HEK293 (cell line): ENCODE measurements around the gene ST6GAL1.

ENCODE experiments used
- CTCF ChIA-PET: fragments of 350-600 bp; formaldehyde crosslinking; extraction: SDS; loops from one replicate; lab custom pipeline; 2021; ENCODE audit warnings: antibody characterized with exemption; lab: Yijun Ruan, JAX
- POLR2A ChIA-PET: fragments of 300-600 bp; formaldehyde crosslinking; extraction: SDS; loops from one replicate; lab custom pipeline; 2020; ENCODE audit warnings: antibody characterized with exemption, inconsistent platforms; lab: Yijun Ruan, JAX
- H3K27ac ChIP-seq: fragments of 200-500 bp; sonication (Bioruptor generic); 2 replicates; pipeline ENCODE4 v1.5.1; 2014; ENCODE audit warnings: low read depth, low read length, control low read depth, inconsistent platforms; ENCODE audit errors: extremely low read depth
- H3K36me3 ChIP-seq, 2 experiments: fragments of 200-500 bp in 1 of 2; sonication (Bioruptor generic) in 1 of 2; 1 replicate in 1 of 2; 2 replicates in 1 of 2; pipeline ENCODE4 v1.5.1; 2014 to 2017; ENCODE audit warnings: inconsistent platforms in 2 of 2, low read length in 2 of 2; ENCODE audit not compliant: control insufficient read depth in 2 of 2, insufficient read depth in 1 of 2
- H3K4me1 ChIP-seq: fragments of 200-500 bp; sonication (Bioruptor generic); 2 replicates; pipeline ENCODE4 v1.5.1; 2014; ENCODE audit warnings: mild to moderate bottlenecking, low read length, inconsistent platforms; ENCODE audit not compliant: control insufficient read depth, insufficient read depth
- H3K4me3 ChIP-seq: 2 replicates; pipeline ENCODE4 v1.5.1; 2011; ENCODE audit warnings: low read depth, mild to moderate bottlenecking, control low read depth, low read length, moderate library complexity
- H3K9me3 ChIP-seq: fragments of 200-500 bp; sonication (Bioruptor generic); 2 replicates; pipeline ENCODE4 v1.5.1; 2014; ENCODE audit warnings: low read depth, low read length, inconsistent platforms; ENCODE audit not compliant: control insufficient read depth, insufficient read depth
- GLIS1 ChIP-seq: fragments of 450-650 bp; formaldehyde crosslinking; IDR thresholded peaks from 2 replicates; pipeline ENCODE4 v1.5.1; 2016; ENCODE audit warnings: missing biosample characterization, missing genetic modification characterization
- KLF8 ChIP-seq: fragments of 450-650 bp; formaldehyde crosslinking; IDR thresholded peaks from 2 replicates; pipeline ENCODE4 v1.5.1; 2016; ENCODE audit warnings: missing biosample characterization, missing genetic modification characterization
- MYNN ChIP-seq: fragments of 450-650 bp; formaldehyde crosslinking; IDR thresholded peaks from 2 replicates; pipeline ENCODE4 v1.5.1; 2016; ENCODE audit warnings: missing biosample characterization, missing genetic modification characterization, borderline replicate concordance
- RBAK ChIP-seq: fragments of 450-650 bp; formaldehyde crosslinking; IDR thresholded peaks from 2 replicates; pipeline ENCODE4 v1.5.1; 2016; ENCODE audit warnings: missing biosample characterization, missing genetic modification characterization
- SALL2 ChIP-seq: fragments of 450-650 bp; formaldehyde crosslinking; IDR thresholded peaks from 2 replicates; pipeline ENCODE4 v1.5.0; 2017; ENCODE audit warnings: missing biosample characterization, mild to moderate bottlenecking, missing genetic modification characterization, borderline replicate concordance
- SCRT2 ChIP-seq: fragments of 450-650 bp; formaldehyde crosslinking; IDR thresholded peaks from 2 replicates; pipeline ENCODE4 v1.5.1; 2016; ENCODE audit warnings: missing biosample characterization, missing genetic modification characterization
- ZBTB49 ChIP-seq: fragments of 450-650 bp; formaldehyde crosslinking; IDR thresholded peaks from 2 replicates; pipeline ENCODE4 v1.5.1; 2016; ENCODE audit warnings: missing biosample characterization, missing genetic modification characterization, low read depth
- ZNF132 ChIP-seq: fragments of 450-650 bp; formaldehyde crosslinking; IDR thresholded peaks from 2 replicates; pipeline ENCODE4 v1.5.1; 2017; ENCODE audit warnings: missing biosample characterization, missing genetic modification characterization, borderline replicate concordance
- ZNF221 ChIP-seq: fragments of 450-650 bp; formaldehyde crosslinking; IDR thresholded peaks from 2 replicates; pipeline ENCODE4 v1.5.1; 2017; ENCODE audit warnings: missing biosample characterization, missing genetic modification characterization, borderline replicate concordance
- ZNF223 ChIP-seq: fragments of 450-650 bp; formaldehyde crosslinking; IDR thresholded peaks from 2 replicates; pipeline ENCODE4 v1.5.1; 2016; ENCODE audit warnings: missing biosample characterization, missing genetic modification characterization
- ZNF239 ChIP-seq: fragments of 450-650 bp; formaldehyde crosslinking; IDR thresholded peaks from 2 replicates; pipeline ENCODE4 v1.5.1; 2016; ENCODE audit warnings: missing biosample characterization, missing genetic modification characterization
- ZNF26 ChIP-seq: fragments of 450-650 bp; formaldehyde crosslinking; IDR thresholded peaks from 2 replicates; pipeline ENCODE4 v1.5.1; 2016; ENCODE audit warnings: missing biosample characterization, missing genetic modification characterization
- ZNF280D ChIP-seq: fragments of 450-650 bp; formaldehyde crosslinking; IDR thresholded peaks from 2 replicates; pipeline ENCODE4 v1.5.1; 2016; ENCODE audit warnings: missing biosample characterization, missing genetic modification characterization
- ZNF623 ChIP-seq: fragments of 450-650 bp; formaldehyde crosslinking; IDR thresholded peaks from 2 replicates; pipeline ENCODE4 v1.5.1; 2016; ENCODE audit warnings: missing biosample characterization, missing genetic modification characterization
- ZNF639 ChIP-seq: fragments of 450-650 bp; formaldehyde crosslinking; IDR thresholded peaks from 2 replicates; pipeline ENCODE4 v1.5.1; 2016; ENCODE audit warnings: missing biosample characterization, missing genetic modification characterization
- ZNF692 ChIP-seq: fragments of 450-650 bp; formaldehyde crosslinking; IDR thresholded peaks from 2 replicates; pipeline ENCODE4 v1.5.1; 2016; ENCODE audit warnings: missing biosample characterization, missing genetic modification characterization
- ZSCAN23 ChIP-seq: fragments of 450-650 bp; formaldehyde crosslinking; IDR thresholded peaks from 2 replicates; pipeline ENCODE4 v1.5.1; 2016; ENCODE audit warnings: missing biosample characterization, missing genetic modification characterization
- ZSCAN4 ChIP-seq: fragments of 450-650 bp; formaldehyde crosslinking; IDR thresholded peaks from 2 replicates; pipeline ENCODE4 v1.5.1; 2017; ENCODE audit warnings: missing biosample characterization, missing genetic modification characterization

ST6GAL1 gene

GRCh38 chr3:187068787-187069186, 138.5 kb downstream of the ST6GAL1 start:
- Histone ChIP-seq H3K9me3 (no peaks in the 10 kb centered on the region), H3K4me3 (no peak overlapping the region), H3K4me1 (no peaks in the 10 kb centered on the region)
- TF ChIP-seq KLF8 (tag by site-specific recombination), result no peak
- no peak for TF ChIP-seq SALL2 (tag by site-specific recombination)
- TF ChIP-seq ZSCAN4 (tag by site-specific recombination), result no peak
- TF ChIP-seq ZSCAN23, result no peak
- no peak for TF ChIP-seq GLIS1 (tag by site-specific recombination)
- TF ChIP-seq ZNF280D (tag by site-specific recombination), result no peak
- TF ChIP-seq RBAK (tag by site-specific recombination), result no peak
- no peak for TF ChIP-seq ZNF132 (tag by site-specific recombination)
- TF ChIP-seq ZBTB49 (tag by site-specific recombination), result no peak
- no peak for TF ChIP-seq SCRT2 (tag by site-specific recombination)
- no peak for TF ChIP-seq ZNF221 (tag by site-specific recombination)
- no peak for TF ChIP-seq ZNF26 (tag by site-specific recombination)
- TF ChIP-seq ZNF239 (tag by site-specific recombination), result no peak
- TF ChIP-seq ZNF692 (tag by site-specific recombination), result no peak
- TF ChIP-seq, all 188 proteins: peak for 0
- H3K27ac ChIP-seq, result no peak overlapping the region
- H3K36me3 ChIP-seq, result no peaks in the 10 kb centered on the region
- ChIA-PET POLR2A (interaction anchor here (0.7 kb wide), 1 partner anchor 1539 kb away, joined by 4 read pairs; no protein-coding TSS in a partner anchor), CTCF (no interaction called here)

GRCh38 chr3:187069857-187070516, 139.7 kb downstream of the ST6GAL1 start:
- CTCF ChIA-PET, result interaction anchor here (0.8 kb wide), 1 partner anchor 70 kb away, joined by 4 read pairs; the partner anchor contains the start of gene RPL39L
- no peaks in the 10 kb centered on the region for H3K4me1 ChIP-seq
- no peaks in the 10 kb centered on the region for H3K9me3 ChIP-seq
- no peak overlapping the region for H3K27ac ChIP-seq
- H3K4me3 ChIP-seq, result no peak overlapping the region
- no peaks in the 10 kb centered on the region for H3K36me3 ChIP-seq
- POLR2A ChIA-PET, result no interaction called here
- TF ChIP-seq ZNF223 (tag by site-specific recombination) (no peak), ZNF639 (no peak), MYNN (tag by site-specific recombination) (no peak), ZNF623 (tag by site-specific recombination) (no peak)
